Tibial nerve (tissue), 4 donors: ENCODE measurements around the gene DNAJC13. TPM values are rescaled to one million over a fixed set of nuclear protein-coding genes. Genes with fewer than 3 reads are reported as not detected.

Source experiments
- DNase-seq, 2 donors: peaks; one replicate each; pipeline ENCODE4 v3.0.0-alpha.2; 2019; ENCODE audit warnings: low spot score in 2 of 2
- H3K27ac ChIP-seq, 4 donors: fragments of 200-600 bp; sonication (generic) in 3 of 4; one replicate each; pipeline ENCODE4 v1.5.1; 2017 to 2019; ENCODE audit warnings: mild to moderate bottlenecking in 1 of 4
- H3K27me3 ChIP-seq, 2 donors: fragments of 200-600 bp; sonication (generic) in 1 of 2; one replicate each; pipeline versions ENCODE4 v1.5.1 to v1.6.0; 2017 to 2019
- H3K36me3 ChIP-seq, 3 donors: fragments of 200-600 bp; sonication (generic); one replicate each; pipeline ENCODE4 v1.5.1; 2018 to 2019
- H3K4me1 ChIP-seq, 4 donors: fragments of 200-600 bp; sonication (generic) in 3 of 4; one replicate each; pipeline ENCODE4 v1.5.1; 2017 to 2019
- H3K4me3 ChIP-seq, 4 donors: fragments of 200-600 bp; sonication (generic) in 3 of 4; one replicate each; pipeline ENCODE4 v1.5.1; 2017 to 2019; ENCODE audit warnings: mild to moderate bottlenecking in 1 of 4, moderate library complexity in 1 of 4
- H3K9me3 ChIP-seq, 4 donors: fragments of 200-600 bp; sonication (generic) in 3 of 4; one replicate each; pipeline ENCODE4 v1.5.1; 2017 to 2019
- EP300 ChIP-seq, 2 donors: sonication (generic); formaldehyde crosslinking; IDR thresholded peaks; one replicate each; pipeline ENCODE4 v1.6.1; 2017; ENCODE audit warnings: antibody characterized with exemption in 2 of 2, mild to moderate bottlenecking in 1 of 2
- POLR2A ChIP-seq, 2 donors: fragments of 450-650 bp; IDR thresholded peaks; one replicate each; pipeline ENCODE4 v1.6.1; 2017; ENCODE audit warnings: antibody characterized with exemption in 2 of 2, mild to moderate bottlenecking in 2 of 2, moderate library complexity in 2 of 2
- WGBS, 2 donors: methylation state at CpG; one replicate each; pipeline ENCODE4 v1.1.5; 2018; 5-methylcytosine and 5-hydroxymethylcytosine counted together
- total RNA-seq, 4 donors: library from RNA; depleted of rRNA; stranded (reverse); fragments of >200 nt; gene quantifications; one replicate each; pipeline ENCODE4 v1.1.0, GENCODE V29; 2016
- TF ChIP-seq, protein P1 (sequence below), 5 experiments: fragments of 200-600 bp in 3 of 5; fragments of 450-650 bp in 2 of 5; sonication (generic) in 3 of 5; IDR thresholded peaks; one replicate each; pipeline ENCODE4 v1.5.1; 2016 to 2019; ENCODE audit warnings: antibody characterized with exemption in 5 of 5, mild to moderate bottlenecking in 3 of 5, moderate library complexity in 2 of 5

Gene DNAJC13
- total RNA-seq, 4 donors from 2014 or later, result 43.3 to 62.8 (median 56.0) TPM

DNA sequence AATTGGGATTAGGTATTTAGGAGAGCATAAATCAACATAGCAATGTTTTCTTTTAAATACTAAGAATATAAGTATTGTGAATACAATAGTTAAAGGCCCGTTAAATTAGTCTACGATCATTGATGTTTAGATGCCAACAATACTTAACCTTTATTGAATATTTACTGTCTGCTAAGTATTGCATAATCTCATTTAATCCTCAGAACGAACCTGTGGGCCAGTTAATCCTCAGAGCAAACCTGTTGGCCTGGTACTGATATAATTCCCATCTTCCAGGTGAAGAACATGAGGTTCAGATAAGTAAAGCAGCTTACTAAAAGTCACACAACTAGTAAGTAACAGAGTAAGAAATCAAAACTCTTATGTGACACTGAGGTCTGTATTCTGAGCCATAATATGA lies 122.4 kb downstream of the DNAJC13 start:
- DNase-seq, result no peak
- H3K4me1 ChIP-seq, result peaks cover 0 to 13% (median 4%) of the 10 kb centered on the region in 4 donors
- no peak overlapping the region for H3K4me3 ChIP-seq
- H3K27ac ChIP-seq, result no peak overlapping the region
- WGBS, 2 donors, result 70 to 90% methylated on average over 3 of the region's 3 CpGs
- H3K27me3 ChIP-seq, result no peaks in the 10 kb centered on the region
- H3K36me3 ChIP-seq, result peaks cover 0 to 59% (median 4%) of the 10 kb centered on the region in 3 donors
- TF ChIP-seq EP300 (IDR thresholded peaks at IDR 0.05), result no peak
- TF ChIP-seq, protein P1, sequence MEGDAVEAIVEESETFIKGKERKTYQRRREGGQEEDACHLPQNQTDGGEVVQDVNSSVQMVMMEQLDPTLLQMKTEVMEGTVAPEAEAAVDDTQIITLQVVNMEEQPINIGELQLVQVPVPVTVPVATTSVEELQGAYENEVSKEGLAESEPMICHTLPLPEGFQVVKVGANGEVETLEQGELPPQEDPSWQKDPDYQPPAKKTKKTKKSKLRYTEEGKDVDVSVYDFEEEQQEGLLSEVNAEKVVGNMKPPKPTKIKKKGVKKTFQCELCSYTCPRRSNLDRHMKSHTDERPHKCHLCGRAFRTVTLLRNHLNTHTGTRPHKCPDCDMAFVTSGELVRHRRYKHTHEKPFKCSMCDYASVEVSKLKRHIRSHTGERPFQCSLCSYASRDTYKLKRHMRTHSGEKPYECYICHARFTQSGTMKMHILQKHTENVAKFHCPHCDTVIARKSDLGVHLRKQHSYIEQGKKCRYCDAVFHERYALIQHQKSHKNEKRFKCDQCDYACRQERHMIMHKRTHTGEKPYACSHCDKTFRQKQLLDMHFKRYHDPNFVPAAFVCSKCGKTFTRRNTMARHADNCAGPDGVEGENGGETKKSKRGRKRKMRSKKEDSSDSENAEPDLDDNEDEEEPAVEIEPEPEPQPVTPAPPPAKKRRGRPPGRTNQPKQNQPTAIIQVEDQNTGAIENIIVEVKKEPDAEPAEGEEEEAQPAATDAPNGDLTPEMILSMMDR (IDR thresholded peaks at IDR 0.05), result no peak
- no peaks in the 10 kb centered on the region for H3K9me3 ChIP-seq

DNA sequence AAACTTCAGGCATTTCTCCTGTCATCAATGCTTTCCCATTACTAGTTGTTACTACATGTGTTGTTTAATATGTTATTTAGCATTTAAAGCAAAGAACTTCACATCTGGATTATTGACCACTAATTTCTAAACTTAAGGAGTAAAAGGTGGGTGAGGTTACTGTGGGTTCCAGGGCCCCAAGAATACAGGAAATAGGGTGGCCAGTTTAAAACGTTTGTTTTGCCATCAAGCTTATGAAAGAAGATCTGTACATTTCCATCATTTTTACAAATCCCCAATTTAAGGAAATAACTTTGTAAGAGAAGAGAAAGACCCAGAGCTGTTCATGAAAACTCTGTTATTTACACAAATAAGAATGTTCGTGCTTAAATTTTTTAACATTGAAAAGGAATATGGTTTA lies 125.3 kb downstream of the DNAJC13 start:
- TF ChIP-seq EP300 (IDR thresholded peaks at IDR 0.05), result no peak
- TF ChIP-seq POLR2A (IDR thresholded peaks at IDR 0.05), result no peak
- TF ChIP-seq, protein P1 (IDR thresholded peaks at IDR 0.05), result no peak
- WGBS, 2 donors, result 37 to 43% methylated on average over 2 of the region's 2 CpGs
- Histone ChIP-seq H3K27ac (no peak overlapping the region), H3K36me3 (peaks cover 0 to 40% (median 4%) of the 10 kb centered on the region in 3 donors), H3K4me3 (no peak overlapping the region), H3K27me3 (no peaks in the 10 kb centered on the region), H3K4me1 (peaks cover 0 to 27% (median 4%) of the 10 kb centered on the region in 4 donors), H3K9me3 (no peaks in the 10 kb centered on the region)
- DNase-seq, result no peak

DNA sequence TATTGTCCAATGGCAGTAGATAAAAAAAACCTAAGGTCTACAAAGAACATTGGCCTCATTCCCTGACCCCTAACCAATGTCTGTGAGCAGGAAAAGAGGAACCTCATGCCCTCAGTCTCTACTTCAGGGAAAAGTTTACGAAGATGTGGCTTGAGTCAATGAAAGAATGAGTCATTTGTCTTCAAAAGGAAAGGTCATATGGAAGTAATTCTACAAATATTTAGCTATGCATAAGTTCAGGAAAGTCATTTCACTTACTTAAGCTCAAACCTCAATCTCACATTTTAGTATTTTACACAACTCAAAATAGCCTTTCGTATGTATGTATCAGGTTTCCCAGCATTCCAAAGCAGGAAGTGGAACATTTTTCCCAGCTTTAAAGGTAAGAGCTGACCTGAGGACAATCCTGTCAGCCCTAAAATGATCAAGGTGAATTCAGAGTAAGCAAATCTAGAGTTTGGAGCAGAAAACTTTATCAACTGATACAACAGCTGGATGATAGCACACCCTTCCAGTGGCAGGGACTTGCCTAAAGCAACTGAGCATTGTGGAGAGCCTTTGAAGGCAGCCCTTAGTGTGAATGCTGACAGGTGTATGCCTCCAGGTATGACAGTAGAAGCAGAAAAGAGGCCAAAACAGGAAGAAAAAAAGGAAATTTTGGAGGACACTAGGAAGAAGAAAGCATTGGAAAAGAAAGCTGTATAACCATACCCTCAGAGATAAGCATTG lies 125.9 kb downstream of the DNAJC13 start:
- WGBS, 2 donors, result 45 to 51% methylated on average over 2 of the region's 2 CpGs
- peak in 1 of 2 donors; percentile 62 for TF ChIP-seq EP300 (IDR thresholded peaks at IDR 0.05)
- TF ChIP-seq, protein P1 (IDR thresholded peaks at IDR 0.05), result no peak
- H3K27ac ChIP-seq, result peak overlapping the region in 2 of 4 donors; percentile 35 to 70

DNA sequence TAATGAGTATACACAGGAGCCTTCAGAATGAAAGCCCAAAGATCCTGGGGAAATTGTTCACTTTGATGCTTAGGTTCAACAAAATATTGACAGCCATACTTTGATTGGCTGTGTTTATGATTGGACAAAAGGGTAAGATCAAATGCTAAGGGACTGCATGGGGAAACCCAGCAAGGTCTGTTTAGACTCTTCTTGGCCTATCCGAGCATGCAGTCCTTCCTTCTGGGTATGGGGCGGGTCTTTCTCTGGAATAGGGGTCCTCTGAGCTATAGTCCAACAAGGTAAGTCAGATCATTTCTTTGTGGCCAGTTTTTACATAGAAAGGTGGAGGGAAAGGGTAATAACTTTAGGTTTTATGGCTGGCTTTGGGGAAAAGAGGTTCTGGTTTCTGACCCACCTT lies 126.8 kb downstream of the DNAJC13 start:
- H3K9me3 ChIP-seq, result no peaks in the 10 kb centered on the region
- TF ChIP-seq, protein P1 (IDR thresholded peaks at IDR 0.05), result no peak
- no peak for TF ChIP-seq POLR2A (IDR thresholded peaks at IDR 0.05)
- no peak for TF ChIP-seq EP300 (IDR thresholded peaks at IDR 0.05)
- H3K36me3 ChIP-seq, result peaks cover 0 to 24% (median 4%) of the 10 kb centered on the region in 3 donors
- 96 to 100% methylated on average over 2 of the region's 2 CpGs for WGBS, 2 donors
- no peak for DNase-seq
- H3K27me3 ChIP-seq, result no peaks in the 10 kb centered on the region
- H3K4me3 ChIP-seq, result no peak overlapping the region
- peaks cover 0 to 27% (median 4%) of the 10 kb centered on the region in 4 donors for H3K4me1 ChIP-seq
- H3K27ac ChIP-seq, result no peak overlapping the region

More for the DNA sequence above, 125.9 kb downstream of the DNAJC13 start:
- H3K36me3 ChIP-seq, result peaks cover 0 to 34% (median 4%) of the 10 kb centered on the region in 3 donors
- peaks cover 0 to 27% (median 4%) of the 10 kb centered on the region in 4 donors for H3K4me1 ChIP-seq
- no peaks in the 10 kb centered on the region for H3K9me3 ChIP-seq
- no peaks in the 10 kb centered on the region for H3K27me3 ChIP-seq
- H3K4me3 ChIP-seq, result no peak overlapping the region
- no peak for DNase-seq

DNA sequence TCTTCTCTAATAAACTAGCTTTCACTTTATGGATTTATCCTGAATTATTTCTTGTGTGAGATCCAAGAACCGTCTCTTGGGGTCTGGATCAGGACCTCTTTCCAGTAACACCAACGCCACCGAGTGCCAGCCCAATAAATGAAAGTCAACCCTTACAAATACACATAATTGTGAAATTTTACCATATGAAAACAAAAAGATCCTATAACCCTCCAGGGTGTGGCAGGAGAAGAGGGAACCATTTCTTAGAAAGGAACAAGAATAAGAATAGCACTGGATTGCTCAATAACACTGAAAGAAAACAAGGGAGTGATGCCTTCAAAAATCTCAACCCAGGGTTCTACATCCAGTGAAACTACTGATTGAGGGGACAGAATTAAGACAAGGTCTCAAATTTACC lies 128.2 kb downstream of the DNAJC13 start:
- TF ChIP-seq EP300 (IDR thresholded peaks at IDR 0.05), result peak; percentile 57 to 72
- TF ChIP-seq, protein P1 (IDR thresholded peaks at IDR 0.05), result no peak
- Histone ChIP-seq H3K36me3 (peaks cover 0 to 11% (median 0%) of the 10 kb centered on the region in 3 donors), H3K4me1 (peaks cover 0 to 38% (median 4%) of the 10 kb centered on the region in 4 donors), H3K27me3 (no peaks in the 10 kb centered on the region), H3K4me3 (no peak overlapping the region), H3K9me3 (no peaks in the 10 kb centered on the region), H3K27ac (no peak overlapping the region)
- WGBS, 2 donors, result 56 to 57% methylated on average over 3 of the region's 3 CpGs
- peak in 1 of 2 donors; percentile 40 for DNase-seq
